HG03066 (cell line): ENCODE measurements around the gene SRPK3.
"Not testable (repeated sequence)": the region's sequence is repeated elsewhere in the genome, so short reads cannot be mapped to it uniquely, and the experiment has no call there.

Experiments used
- ATAC-seq: cut with Tn5 transposase; IDR thresholded peaks from one replicate; pipeline ENCODE4 v1.9.1; 2021; ENCODE audit warnings: low read depth; ENCODE audit not compliant: unreplicated experiment

The SRPK3 gene

GRCh38 chrX:153744210-153745066 lies 36.4 kb upstream of the SRPK3 start:
- no peak for ATAC-seq

DNA sequence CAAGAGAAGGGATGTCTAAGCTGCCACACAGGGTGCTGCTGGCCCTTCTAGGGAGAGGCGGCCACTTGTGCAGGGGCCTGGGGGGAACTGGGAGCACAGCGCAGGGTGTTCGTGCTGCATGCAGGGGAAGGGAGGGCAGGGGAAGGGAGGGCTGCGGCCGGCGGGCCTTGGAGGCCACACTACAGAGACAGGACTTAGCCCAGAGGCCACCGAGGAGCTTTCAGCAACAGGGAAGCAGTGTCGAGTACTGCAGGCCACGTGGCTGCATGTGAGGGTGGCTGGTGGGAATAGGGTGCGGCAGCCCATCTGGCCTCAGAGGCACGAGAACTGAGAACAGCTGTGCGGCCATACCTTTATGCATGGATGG lies 35.8 kb upstream of the SRPK3 start:
- not testable (repeated sequence) for ATAC-seq

- ATAC-seq = no peak
Measured at GRCh38 chrX:153746359-153746758, 34.5 kb upstream of the SRPK3 start.

GRCh38 chrX:153746991-153747390 lies 33.9 kb upstream of the SRPK3 start:
- ATAC-seq = not testable (repeated sequence)

DNA sequence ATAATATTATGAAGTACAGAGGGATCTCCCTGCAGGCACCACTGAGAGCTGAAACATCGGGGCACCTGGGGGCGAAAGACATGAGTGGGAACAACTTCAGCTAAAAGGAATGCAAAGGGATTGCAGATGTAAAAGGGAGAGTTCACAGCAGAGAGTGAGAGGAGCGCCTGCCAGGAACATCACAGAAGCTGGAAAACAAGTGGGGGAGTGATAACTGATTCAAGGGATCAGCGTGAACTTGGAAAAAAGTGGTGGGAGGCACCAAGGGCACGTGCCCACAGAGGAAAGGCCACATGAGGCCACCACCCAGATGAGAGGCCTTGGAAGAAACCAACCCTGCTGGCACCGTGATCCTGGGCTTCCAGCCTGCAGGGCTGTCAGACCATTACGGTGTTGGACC lies 31.8 kb upstream of the SRPK3 start:
- ATAC-seq = not testable (repeated sequence)

- ATAC-seq = no peak
Measured at GRCh38 chrX:153750127-153750774, 30.6 kb upstream of the SRPK3 start.

DNA sequence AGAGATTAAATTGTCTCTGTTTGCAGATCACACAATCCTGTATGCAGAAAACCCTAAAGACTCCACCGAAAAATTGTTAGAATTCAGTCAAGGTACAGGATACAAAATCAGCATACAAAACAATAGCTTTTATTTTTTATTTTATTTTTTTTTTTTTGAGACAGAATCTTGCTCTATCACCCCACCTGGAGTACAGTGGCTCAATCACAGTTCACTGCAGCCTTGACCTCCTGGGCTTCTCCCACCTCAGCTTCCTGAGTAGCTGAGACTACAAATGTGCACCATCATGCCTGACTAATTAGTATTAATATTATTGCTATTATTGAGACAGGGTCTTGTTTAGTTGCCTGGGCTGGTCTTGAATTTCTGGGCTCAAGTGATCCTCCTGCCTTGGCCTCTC lies 25.7 kb upstream of the SRPK3 start:
- no peak for ATAC-seq

- no peak for ATAC-seq
Measured at GRCh38 chrX:153761863-153762262, 19.0 kb upstream of the SRPK3 start.

DNA sequence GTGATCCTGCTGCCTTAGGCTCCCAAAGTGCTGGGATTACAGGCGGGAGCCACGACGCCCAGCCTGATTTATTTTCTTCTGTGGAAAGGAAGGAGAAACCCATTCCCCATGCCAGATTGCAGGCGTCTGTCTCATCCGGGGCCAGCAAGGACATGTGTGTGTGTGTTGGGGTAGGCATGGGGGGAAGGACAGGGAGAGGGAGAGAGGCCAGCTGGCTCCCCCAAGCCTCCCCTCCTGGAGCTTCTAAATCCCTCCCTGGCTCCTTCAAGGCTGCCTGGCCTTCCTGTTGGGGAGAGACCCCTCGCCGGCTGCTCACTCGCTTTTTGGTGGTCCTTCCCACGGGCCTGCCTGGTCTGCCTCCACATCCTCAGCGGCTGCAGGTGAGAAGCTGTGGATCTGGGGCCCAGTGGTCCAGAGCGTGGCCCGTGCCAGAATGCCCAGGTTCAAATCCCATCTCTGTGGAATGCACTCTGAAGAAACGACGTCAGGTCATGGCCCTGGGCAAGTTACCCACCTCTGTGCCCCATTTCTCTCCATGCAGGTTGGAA lies 18.1 kb upstream of the SRPK3 start:
- ATAC-seq = no peak

- ATAC-seq = no peak
Measured at GRCh38 chrX:153763298-153763932, 17.4 kb upstream of the SRPK3 start.

DNA sequence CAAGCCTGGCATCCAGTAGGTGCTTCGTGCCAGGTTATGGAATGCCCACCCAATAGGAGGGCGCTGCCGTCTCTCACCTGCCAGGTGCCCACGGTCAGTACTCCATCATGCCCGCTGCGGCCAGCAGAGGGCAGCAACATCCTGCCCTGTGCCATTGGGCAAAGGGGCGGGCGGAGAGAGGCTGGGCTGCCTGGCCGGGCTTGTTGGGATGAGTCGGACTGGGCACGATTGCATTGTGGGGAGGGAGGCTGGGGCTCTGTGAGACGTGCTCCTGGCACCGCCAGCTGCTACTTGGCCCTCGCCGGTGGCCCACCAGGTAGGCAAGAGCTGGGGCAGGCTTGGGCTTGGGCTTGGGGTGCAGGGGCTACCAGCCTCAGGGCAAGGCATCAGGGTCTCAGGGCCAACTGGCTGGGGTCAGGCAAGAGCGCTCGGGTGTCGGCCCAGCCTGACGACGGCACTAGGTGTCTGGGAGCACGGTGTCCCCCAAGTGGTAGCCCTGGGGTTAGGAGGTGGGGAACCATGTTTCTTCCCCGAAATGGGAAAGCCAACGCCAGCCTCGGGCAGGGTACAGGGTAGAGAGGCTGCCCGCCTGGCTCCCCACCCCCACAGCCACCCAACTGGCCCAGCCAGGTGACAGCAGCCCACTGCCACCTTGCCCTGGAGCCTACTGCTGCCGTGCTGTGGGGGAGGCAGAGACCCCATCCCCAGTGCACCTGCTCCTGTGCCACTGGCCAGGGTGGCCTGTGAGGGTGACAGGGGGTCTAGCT lies 16.7 kb upstream of the SRPK3 start, which contains the start of gene PLXNB3:
Gene PLXNB3, plus strand, starts transcription at position 261 of the 767 bp plus-strand sequence. CDS start 1,287 bp downstream, outside the sequence.
- ATAC-seq = no peak

DNA sequence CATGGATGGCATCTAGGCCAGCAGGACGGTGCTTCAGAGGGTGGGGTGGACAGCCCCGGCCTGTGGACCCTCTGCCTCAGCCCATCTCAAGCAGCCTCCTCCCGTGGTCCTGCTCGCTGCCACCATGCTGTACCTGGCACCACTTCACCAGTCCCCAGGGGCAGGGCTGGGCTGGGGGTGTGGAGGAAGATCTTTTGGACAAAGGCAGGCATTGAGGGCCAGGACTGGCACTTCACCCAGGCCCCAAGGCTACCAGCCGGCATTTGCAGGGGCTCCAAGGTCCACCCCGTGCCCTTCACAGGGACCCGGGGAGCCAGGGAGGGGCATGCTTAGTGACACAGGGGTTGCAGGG lies 16.1 kb upstream of the SRPK3 start:
- ATAC-seq = no peak

GRCh38 chrX:153765138-153766079 lies 15.4 kb upstream of the SRPK3 start:
- ATAC-seq = no peak

DNA sequence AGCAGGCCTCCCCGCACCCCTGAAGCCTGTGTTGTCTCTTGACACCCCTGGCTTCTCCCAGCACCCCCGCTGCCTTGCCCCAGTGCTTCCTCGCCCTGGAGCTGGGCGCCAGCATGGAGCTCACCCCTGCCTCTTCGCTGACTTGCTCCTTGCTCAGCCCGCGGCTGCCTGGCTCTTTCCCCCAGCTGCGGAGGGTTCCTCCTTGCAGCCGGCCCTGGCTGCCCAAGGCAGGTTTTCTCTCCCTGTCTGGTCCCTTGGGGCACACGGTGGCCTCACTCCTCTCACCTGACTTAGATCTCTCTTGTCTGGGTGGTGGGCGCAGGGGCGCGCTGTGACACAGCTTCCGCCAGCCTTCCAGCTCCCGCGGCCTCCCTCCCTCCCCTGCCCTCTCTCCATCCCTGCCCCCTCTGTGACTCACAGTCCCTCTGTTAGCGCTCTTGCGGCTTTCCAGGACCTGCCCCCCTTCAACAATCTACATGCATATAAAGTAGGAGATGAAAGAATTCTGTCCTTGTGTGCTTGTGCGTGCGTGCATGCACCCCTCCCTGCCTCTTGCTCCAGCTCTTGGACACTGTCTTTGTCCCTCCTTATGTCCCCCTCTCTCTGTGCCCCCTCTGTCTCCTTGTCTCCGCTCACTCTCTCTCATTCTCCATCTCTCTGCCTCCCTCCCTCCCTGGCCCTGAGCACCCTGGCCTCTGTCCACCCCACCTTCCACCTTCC lies 14.6 kb upstream of the SRPK3 start:
- ATAC-seq = no peak

GRCh38 chrX:153766871-153767673 lies 13.8 kb upstream of the SRPK3 start:
- no peak for ATAC-seq

- ATAC-seq = no peak
Measured at GRCh38 chrX:153767674-153768055, 13.2 kb upstream of the SRPK3 start.

DNA sequence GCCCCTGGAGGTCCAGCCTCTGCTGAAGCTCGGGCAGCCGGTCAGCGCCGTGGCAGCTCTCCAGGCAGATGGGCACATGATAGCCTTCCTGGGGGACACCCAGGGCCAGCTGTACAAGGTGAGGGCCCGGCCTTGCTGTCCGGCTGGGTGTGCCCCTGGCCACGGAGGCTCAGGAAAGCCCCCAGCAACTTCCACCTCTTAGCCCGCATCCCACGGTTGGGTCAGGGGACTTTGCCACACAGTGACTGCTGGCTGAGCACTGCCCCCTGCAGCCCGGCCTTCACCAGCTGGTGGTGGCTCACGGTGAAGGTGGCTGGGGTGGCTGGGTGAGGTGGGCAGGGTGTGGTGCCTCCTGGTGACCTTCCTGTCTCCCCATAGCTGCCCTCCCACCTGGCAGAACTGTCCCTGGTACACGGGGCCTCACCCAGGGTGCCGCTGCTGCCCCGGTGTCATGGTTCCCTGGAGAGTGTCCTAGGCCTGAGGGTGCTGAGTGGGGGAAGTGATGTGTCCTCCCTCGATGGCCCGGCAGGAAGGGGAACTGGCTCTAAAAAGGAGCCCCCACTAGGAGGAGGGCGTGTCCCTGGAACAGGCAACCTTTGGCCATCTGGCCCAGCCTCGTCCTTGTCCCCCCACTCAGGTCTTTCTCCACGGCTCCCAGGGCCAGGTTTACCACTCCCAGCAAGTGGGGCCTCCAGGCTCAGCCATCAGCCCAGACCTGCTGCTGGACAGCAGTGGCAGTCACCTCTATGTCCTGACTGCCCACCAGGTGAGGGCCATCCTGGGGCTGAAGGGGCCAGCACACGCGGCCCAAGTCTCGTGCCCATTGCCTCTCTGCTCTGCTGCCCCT lies 12.3 kb upstream of the SRPK3 start:
- no peak for ATAC-seq
